GM19239 (cell line): ENCODE measurements around the gene DYNLT2B.
"Not testable (repeated sequence)": the region's sequence is repeated elsewhere in the genome, so short reads cannot be mapped to it uniquely, and the experiment has no call there.

Experiments used
- DNase-seq: peaks from one replicate; pipeline ENCODE4 v3.0.0; 2011; ENCODE audit warnings: low spot score; ENCODE audit not compliant: insufficient read length
- FAIRE-seq: peaks from 2 replicates; lab custom pipeline; 2011; peaks lifted over from hg19 to GRCh38; lab: Jason Lieb, UNC

Gene DYNLT2B

GRCh38 chr3:196332168-196332567, 14.1 kb upstream of the DYNLT2B start:
- FAIRE-seq (no peak), DNase-seq (no peak)

- FAIRE-seq (no peak), DNase-seq (no peak)
Observed at GRCh38 chr3:196327405-196327804, 9.4 kb upstream of the DYNLT2B start.

DNA sequence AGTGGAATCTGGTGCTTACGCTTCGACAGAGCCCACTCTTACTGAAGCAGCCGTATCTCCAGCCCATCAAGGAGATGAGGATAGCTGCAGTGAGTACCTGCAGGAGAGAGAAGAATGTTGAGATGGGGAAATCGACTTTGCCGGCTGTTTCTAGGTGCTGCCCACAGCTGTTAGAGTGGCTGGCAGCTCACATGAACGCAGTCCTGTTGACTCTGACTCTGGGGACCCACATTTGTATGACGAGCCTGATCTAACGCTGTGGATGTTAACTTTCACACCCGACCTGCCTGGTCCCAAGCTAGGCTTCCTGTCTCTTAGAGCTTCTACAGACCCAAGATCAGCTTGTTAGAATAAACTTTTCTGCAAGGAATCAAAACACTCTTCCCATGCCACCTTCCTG, 8.9 kb upstream of the DYNLT2B start:
- DNase-seq = no peak
- no peak for FAIRE-seq

- DNase-seq = no peak
Observed at GRCh38 chr3:196323691-196324090, 5.7 kb upstream of the DYNLT2B start.

GRCh38 chr3:196323016-196323415, 5.0 kb upstream of the DYNLT2B start:
- FAIRE-seq (no peak), DNase-seq (no peak)

More at GRCh38 chr3:196323691-196324090, 5.7 kb upstream of the DYNLT2B start:
- FAIRE-seq = no peak

- no peak for FAIRE-seq
- no peak for DNase-seq
Observed at GRCh38 chr3:196321162-196321561, 3.1 kb upstream of the DYNLT2B start.

DNA sequence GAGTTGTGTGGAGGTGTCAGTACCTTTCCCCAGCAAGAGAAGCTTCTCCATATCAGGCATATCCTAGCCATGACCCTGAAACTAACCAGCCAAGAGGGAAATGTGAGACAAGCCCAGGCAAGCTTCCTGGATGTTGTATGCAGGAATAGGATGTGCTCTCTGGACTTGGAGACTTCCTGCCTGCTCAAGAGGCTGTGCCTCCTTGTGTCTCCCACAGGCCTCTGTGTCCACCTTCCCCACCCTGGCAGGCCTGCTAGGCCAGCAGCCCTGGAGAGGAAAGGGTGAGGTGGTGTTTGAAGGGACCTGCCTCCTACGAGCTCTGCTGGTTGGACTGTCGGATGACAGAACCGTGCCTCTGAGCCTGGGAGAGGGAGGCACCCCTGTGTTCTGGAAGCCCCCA, 2.1 kb upstream of the DYNLT2B start:
- DNase-seq (no peak), FAIRE-seq (no peak)

- not testable (repeated sequence) for DNase-seq
Observed at GRCh38 chr3:196316799-196317686, 997 bp downstream of the DYNLT2B start.

DNA sequence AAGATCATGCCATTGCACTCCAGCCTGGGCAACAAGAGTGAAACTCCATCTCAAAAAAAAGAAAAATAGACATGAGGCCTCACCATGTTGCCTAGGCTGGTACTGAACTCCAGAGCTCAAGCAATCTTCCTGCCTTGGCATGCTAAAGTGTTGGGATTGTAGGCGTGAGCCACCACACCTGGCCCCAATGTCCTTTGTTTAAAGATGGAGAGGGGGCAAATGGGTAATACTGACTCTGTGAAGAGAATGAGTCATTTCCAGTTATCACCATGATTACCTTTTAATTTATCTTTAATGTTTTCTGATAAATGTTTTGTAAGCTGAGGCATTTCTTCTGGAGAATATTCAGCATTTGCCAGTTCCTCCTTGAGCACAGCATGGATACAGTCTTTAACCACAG, 2.2 kb downstream of the DYNLT2B start:
- no peak for DNase-seq
- no peak for FAIRE-seq

More at GRCh38 chr3:196316799-196317686, 997 bp downstream of the DYNLT2B start:
- peak; percentile 61 for FAIRE-seq

- no peak for DNase-seq
- no peak for FAIRE-seq
Observed at GRCh38 chr3:196314597-196314996, 3.4 kb downstream of the DYNLT2B start.

DNA sequence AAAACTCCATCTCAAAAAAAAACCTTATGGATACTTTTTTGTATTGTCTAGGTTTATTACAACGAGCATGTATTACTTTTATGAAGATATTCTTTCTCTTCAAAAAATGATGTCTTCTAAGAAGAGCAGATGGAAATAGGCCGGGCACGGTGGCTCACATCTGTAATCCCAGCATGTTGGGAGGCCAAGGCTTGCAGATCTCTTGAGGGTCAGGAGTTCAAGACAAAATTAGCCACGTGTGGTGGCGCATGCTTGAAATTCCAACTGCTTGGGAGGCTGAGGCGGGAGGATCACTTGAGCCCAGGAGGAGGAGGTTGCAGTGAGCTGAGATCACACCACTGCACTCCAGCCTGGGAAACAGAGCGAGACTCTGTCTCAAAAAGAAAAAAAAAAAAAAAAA, 4.0 kb downstream of the DYNLT2B start:
- DNase-seq, FAIRE-seq: not testable (repeated sequence)

DNA sequence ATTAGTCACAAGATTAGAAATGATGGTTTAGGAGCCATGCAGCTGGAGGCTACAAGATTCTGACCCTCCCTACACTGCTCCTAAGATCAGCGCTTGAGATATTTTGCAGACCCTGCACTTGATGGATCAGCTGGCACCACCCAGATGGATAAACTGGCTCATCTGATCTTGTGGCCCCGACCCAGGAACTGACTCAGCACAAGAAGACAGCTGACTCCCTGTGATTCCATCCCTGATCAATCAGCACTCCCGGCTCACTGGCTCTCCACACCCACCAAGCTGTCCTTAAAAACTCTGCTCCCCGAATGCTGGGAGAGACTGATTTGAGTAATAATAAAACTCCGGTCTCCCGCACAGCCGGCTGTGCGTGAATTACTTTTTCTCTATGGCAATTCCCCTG, 15.1 kb downstream of the DYNLT2B start:
- not testable (repeated sequence) for FAIRE-seq, DNase-seq

DNA sequence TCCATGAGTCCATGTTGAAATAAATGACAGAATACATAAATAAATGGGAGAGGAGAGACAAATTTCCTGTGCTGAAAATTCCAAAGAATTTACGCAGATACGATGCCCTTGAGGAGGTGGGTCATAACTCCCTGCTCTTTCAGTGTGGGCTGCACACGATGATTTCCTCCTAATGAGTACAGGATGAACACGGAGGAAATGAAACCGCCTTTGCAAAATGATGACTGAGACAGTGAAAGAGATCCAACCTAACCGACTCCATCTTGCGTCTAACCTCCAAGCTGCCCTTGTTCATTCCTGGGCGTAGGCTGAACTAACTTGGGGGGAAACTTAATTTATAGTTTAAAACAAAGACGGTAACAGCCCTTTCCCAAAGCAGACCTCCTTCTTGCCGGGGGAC, 15.5 kb downstream of the DYNLT2B start:
- DNase-seq, FAIRE-seq: not testable (repeated sequence)

DNA sequence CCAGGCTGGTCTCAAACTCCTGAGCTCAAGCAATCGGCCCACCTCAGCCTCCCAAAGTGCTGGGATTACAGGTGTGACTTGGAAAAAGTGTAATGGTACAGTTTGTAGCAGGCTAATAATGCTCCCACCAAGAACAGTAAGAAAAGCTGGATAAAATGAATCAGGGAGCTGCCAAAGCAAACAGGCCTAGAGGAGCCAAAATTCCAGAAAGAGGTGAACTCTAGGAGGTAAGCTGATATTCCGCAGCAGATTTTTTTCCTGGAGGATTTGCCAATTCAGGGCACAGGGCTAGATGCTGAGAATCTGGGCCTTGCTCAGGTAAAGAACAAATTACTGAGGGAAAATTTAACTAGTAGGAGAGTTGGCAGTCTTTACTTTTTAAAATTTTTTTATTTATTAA, 19.5 kb downstream of the DYNLT2B start:
- DNase-seq (no peak), FAIRE-seq (no peak)

DNA sequence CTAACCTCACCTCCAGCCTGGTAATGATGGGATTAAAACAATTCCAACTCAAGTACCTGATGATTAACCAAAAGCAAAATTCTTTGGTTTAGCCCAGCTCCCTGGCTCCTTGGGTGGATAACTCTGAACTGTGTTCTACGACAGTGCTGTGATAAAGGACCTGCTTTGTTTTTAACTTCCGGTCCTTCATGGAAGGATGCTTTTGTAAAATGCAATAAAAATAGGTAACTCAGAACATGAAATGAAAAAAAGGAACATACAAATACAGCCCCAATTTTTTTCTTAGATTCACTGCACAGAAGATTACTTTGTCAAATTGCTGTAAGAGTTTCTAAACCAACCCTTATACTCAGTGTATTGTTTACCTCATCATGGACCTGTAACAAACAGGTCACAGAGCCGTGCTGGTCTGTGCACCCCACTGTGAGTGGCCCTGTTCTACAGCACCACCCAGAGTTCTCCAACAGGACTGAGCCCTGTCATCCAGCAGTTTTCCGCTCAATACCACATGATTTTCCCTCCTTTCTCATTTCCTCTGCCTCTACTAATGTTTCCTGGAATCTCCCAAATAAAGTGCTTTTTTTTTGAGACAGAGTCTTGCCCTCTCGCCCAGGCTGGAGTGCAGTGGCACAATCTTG, 25.6 kb downstream of the DYNLT2B start:
- no peak for DNase-seq

DNA sequence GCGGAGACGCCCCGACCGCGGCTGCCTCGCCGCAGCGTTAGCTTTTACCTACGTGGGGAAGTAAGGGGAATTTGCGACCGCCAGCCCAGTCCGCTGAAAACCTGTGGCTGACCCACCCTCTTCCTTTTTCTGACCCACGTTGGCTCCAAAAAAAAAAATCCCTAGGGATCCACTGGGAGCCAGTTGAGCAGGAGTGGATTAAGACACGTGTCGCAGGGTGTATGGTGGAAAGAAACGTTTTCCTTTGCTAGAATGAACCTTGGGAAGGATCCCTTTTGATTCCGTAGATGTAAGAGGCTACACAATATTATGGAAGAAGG, 29.9 kb downstream of the DYNLT2B start:
- DNase-seq = no peak
- no peak for FAIRE-seq

More for the DNA sequence above, 25.6 kb downstream of the DYNLT2B start:
- FAIRE-seq = peak; percentile 31

GRCh38 chr3:196287440-196288140, 30.4 kb downstream of the DYNLT2B start, which contains the start of gene PCYT1A:
Gene PCYT1A, minus strand, starts transcription at chr3:196287726. Its CDS starts 17,195 bp downstream, at chr3:196270531.
- DNase-seq (peak; percentile 73), FAIRE-seq (peak; percentile 88)

DNA sequence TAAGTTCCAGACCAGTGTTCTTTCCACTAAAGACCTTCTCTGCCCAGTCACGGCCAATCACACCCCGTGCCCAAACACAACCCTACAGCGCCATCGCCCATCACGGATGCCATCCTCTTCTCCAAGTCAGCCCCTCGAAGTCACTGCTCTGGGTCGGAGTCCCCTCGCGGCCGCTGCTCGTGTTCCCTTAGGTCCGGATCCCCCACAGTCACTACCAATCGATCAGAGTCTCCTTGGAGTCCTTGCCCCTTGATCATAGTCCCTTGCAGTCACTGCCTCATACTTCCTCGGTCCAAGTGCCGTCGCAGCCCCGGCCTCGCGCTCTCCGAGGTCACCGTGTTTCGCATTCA, 31.0 kb downstream of the DYNLT2B start:
- DNase-seq = peak; percentile 9
- FAIRE-seq = no peak

DNA sequence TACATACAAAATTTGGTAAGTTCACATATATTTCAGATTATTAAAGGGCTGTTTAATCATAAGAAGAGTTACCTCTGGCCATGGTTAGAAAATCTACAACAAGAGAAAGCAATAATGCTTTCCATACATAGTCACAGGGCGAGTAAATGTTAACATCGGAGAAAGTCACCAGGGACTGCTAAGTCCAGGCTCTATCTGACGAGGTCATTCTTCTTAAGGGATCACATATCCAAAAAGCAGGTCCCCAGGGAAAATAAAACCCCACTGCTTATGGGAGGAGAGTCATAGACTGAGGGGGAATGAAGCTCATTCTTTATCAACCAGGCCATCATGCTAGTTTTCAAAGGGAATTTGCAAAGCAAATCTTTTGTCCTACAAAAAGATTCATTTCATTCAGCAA, 33.6 kb downstream of the DYNLT2B start:
- no peak for DNase-seq
- no peak for FAIRE-seq

DNA sequence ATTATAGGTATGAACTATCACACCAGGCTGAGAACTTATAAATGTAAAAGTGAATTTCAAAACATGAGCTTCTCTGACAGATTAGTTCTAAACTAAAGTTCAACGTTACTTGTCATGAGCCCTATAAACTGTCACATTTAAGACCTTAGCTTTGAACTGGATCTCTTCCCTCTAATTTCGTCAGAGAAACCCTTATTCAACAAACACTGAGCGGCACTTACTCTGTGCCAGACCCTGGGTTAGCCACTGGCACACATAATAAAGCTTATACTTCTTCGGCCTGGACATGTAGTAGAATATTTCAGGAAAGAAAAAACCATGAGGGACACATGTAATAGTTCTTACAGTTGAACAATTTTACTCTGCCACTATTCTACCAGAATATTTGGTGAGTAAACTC, 36.1 kb downstream of the DYNLT2B start:
- FAIRE-seq = no peak
- DNase-seq = no peak
